BJ (cell line): ENCODE results near the gene CLDN5. TPM values are rescaled to one million over a fixed set of nuclear protein-coding genes. Genes with fewer than 3 reads are reported as not detected.

Experiments
- CTCF ChIA-PET: fragments of 350-600 bp; formaldehyde crosslinking; extraction: SDS; loops from one replicate; lab custom pipeline; 2021; ENCODE audit warnings: antibody characterized with exemption, inconsistent platforms; lab: Yijun Ruan, JAX
- POLR2A ChIA-PET: fragments of 300-600 bp; sonication (Branson Sonifier 250); formaldehyde crosslinking; extraction: SDS; loops from one replicate; lab custom pipeline; 2021; ENCODE audit warnings: antibody characterized with exemption; lab: Charles Lee
- DNase-seq: peaks from one replicate; pipeline ENCODE4 v3.0.0-alpha.2; 2011; ENCODE audit warnings: low read depth
- H3K27me3 ChIP-seq: 2 replicates; pipeline ENCODE4 v1.6.0; 2011; ENCODE audit warnings: low read length; ENCODE audit not compliant: control insufficient read depth, insufficient read depth
- H3K36me3 ChIP-seq: 2 replicates; pipeline ENCODE4 v1.5.1; 2011; ENCODE audit warnings: low read length; ENCODE audit not compliant: control insufficient read depth, insufficient read depth
- H3K4me3 ChIP-seq: 2 replicates; pipeline ENCODE4 v1.5.1; 2011; ENCODE audit warnings: low read depth, mild to moderate bottlenecking, control low read depth, low read length
- CTCF ChIP-seq: IDR thresholded peaks from 2 replicates; pipeline ENCODE4 v1.5.1; 2011; ENCODE audit warnings: low read depth, mild to moderate bottlenecking, control low read depth, inconsistent platforms, low read length, moderate library complexity; ENCODE audit not compliant: insufficient read depth
- polyA plus RNA-seq: library from polyadenylated mRNA; depleted of rRNA; stranded (reverse); fragments of >200 nt; gene quantifications from 2 replicates; pipeline ENCODE4 v1.2.3, GENCODE V29; 2011

CLDN5 gene
- polyA plus RNA-seq, 1 experiment = 0.05 TPM

GRCh38 chr22:19504900-19505734 is 19.1 kb downstream of the CLDN5 start:
- no peak for TF ChIP-seq CTCF
- Histone ChIP-seq H3K4me3 (no peak overlapping the region), H3K27me3 (no peaks in the 10 kb centered on the region), H3K36me3 (no peaks in the 10 kb centered on the region; the same call in 1 of the 2 replicates)
- CTCF ChIA-PET = no interaction called here
- POLR2A ChIA-PET = no interaction called here
- no peak for DNase-seq

GRCh38 chr22:19503869-19504268 is 20.3 kb downstream of the CLDN5 start:
- no peaks in the 10 kb centered on the region; the same call in 1 of the 2 replicates for H3K36me3 ChIP-seq
- ChIA-PET CTCF (interaction anchor here (1.8 kb wide), 1 partner anchor 126 kb away, joined by 7 read pairs; no protein-coding TSS in a partner anchor), POLR2A (no interaction called here)
- no peak overlapping the region for H3K4me3 ChIP-seq
- DNase-seq = no peak
- TF ChIP-seq CTCF = no peak
- no peaks in the 10 kb centered on the region for H3K27me3 ChIP-seq

GRCh38 chr22:19503367-19503766 is 20.8 kb downstream of the CLDN5 start:
- H3K4me3 ChIP-seq = no peak overlapping the region
- CTCF ChIA-PET = interaction anchor here (1.8 kb wide), 1 partner anchor 127 kb away, joined by 7 read pairs; no protein-coding TSS in a partner anchor
- DNase-seq = no peak
- POLR2A ChIA-PET = no interaction called here
- TF ChIP-seq CTCF = no peak
- H3K27me3 ChIP-seq = no peaks in the 10 kb centered on the region
- no peaks in the 10 kb centered on the region; the same call in 1 of the 2 replicates for H3K36me3 ChIP-seq

GRCh38 chr22:19501897-19502447 is 22.2 kb downstream of the CLDN5 start:
- ChIA-PET CTCF (interaction anchor here (1.8 kb wide), 1 partner anchor 128 kb away, joined by 7 read pairs; no protein-coding TSS in a partner anchor), POLR2A (no interaction called here)
- no peaks in the 10 kb centered on the region; the same call in 1 of the 2 replicates for H3K36me3 ChIP-seq
- DNase-seq = no peak
- no peak overlapping the region for H3K4me3 ChIP-seq
- no peak for TF ChIP-seq CTCF
- H3K27me3 ChIP-seq = no peaks in the 10 kb centered on the region

- ChIA-PET CTCF (interaction anchor here (1.0 to 1.8 kb wide), 4 partner anchors 16 to 132 kb away, joined by 3 to 6 read pairs (median 3); no protein-coding TSS in a partner anchor), POLR2A (no interaction called here)
- Histone ChIP-seq H3K4me3 (no peak overlapping the region), H3K27me3 (no peaks in the 10 kb centered on the region), H3K36me3 (no peaks in the 10 kb centered on the region)
- TF ChIP-seq CTCF = no peak
- DNase-seq = no peak
These were observed 24.3 kb downstream of the CLDN5 start for GRCh38 chr22:19499880-19500242.
